Activated CD8-positive, alpha-beta T cell treated with anti-CD3 and anti-CD28 coated beads for 36 hours (primary cell): Measurements from ENCODE around the gene CASKIN1. TPM values are rescaled to one million over a fixed set of nuclear protein-coding genes. Genes with fewer than 3 reads are reported as not detected.

Experiments
- ATAC-seq: fragments of 200-7000 bp; cut with Tn5 transposase; one replicate; pipeline ENCODE4 v1.10.0; 2021; ENCODE audit warnings: mild to moderate bottlenecking, moderate library complexity
- CTCF ChIA-PET: fragments of 350-600 bp; sonication (Branson Sonifier 250); formaldehyde crosslinking; loops from one replicate; lab custom pipeline; 2021; ENCODE audit warnings: antibody characterized with exemption; lab: Charles Lee
- POLR2A ChIA-PET: fragments of 350-600 bp; sonication (Branson Sonifier 250); formaldehyde crosslinking; loops from one replicate; lab custom pipeline; 2021; ENCODE audit warnings: antibody characterized with exemption; lab: Charles Lee
- DNase-seq: peaks from one replicate; pipeline ENCODE4 v3.0.0-alpha.2; 2020
- H3K27ac Mint-ChIP-seq: one replicate; pipeline ENCODE4 v1.8.0; 2021; ENCODE audit warnings: mild to moderate bottlenecking, mixed read lengths
- H3K27me3 Mint-ChIP-seq: one replicate; pipeline ENCODE4 v1.8.0; 2021; ENCODE audit warnings: mixed read lengths
- H3K36me3 Mint-ChIP-seq: one replicate; pipeline ENCODE4 v1.8.0; 2021; ENCODE audit warnings: low read depth, mixed read lengths
- H3K4me1 Mint-ChIP-seq: one replicate; pipeline ENCODE4 v1.8.0; 2021; ENCODE audit warnings: low read depth, mixed read lengths
- H3K4me3 Mint-ChIP-seq: one replicate; pipeline ENCODE4 v1.8.0; 2021; ENCODE audit warnings: mild to moderate bottlenecking, moderate library complexity, mixed read lengths
- H3K9me3 Mint-ChIP-seq: one replicate; pipeline ENCODE4 v1.8.0; 2021; ENCODE audit warnings: mixed read lengths
- intact Hi-C: fragments of 100-400 bp; cut with micrococcal nuclease; formaldehyde crosslinking; loops from one replicate; pipeline ENCODE4 v1.10.0; 2022
- total RNA-seq, 2 experiments: library from RNA; stranded (reverse); gene quantifications; one replicate each; pipeline ENCODE4 v1.2.3, GENCODE V29; 2021
- TF ChIP-seq, protein P1 (sequence below): fragments of 200-600 bp; IDR thresholded peaks from one replicate; pipeline ENCODE4 v1.8.0; 2022; ENCODE audit warnings: antibody characterized with exemption, mild to moderate bottlenecking

CASKIN1 gene
- total RNA-seq, 2 experiments from 2014 or later = 4.4 to 7.2 TPM

DNA sequence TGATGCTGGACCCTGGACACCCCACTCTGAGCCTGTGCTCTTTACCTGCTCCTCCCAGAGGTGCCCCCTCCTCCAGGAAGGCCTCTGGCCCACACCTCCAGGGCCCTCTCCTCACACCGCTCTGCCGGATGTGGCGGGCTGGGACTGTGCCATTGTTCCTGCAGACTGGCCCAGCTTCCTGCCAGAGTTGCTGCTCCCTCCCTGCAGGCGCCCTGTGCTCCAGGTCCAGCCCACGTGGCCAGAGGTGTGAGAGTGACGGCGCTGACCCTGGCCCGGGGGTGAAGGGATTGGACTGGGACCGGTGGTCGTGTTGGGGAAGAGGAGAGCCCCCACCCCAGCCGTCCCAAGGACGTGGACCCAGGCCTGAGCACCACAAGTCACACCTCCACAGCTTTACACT lies 32.7 kb upstream of the CASKIN1 start:
- H3K4me3 Mint-ChIP-seq = no peak overlapping the region
- POLR2A ChIA-PET = interaction anchor here (1.6 to 1.8 kb wide), 2 partner anchors 34 to 74 kb away, joined by 4 read pairs; partner anchors contain the start of gene TRAF7
- CTCF ChIA-PET = no interaction called here
- H3K4me1 Mint-ChIP-seq = peaks cover 7% of the 10 kb centered on the region
- ATAC-seq = no peak
- no peaks in the 10 kb centered on the region for H3K27me3 Mint-ChIP-seq
- no peak for DNase-seq
- no peaks in the 10 kb centered on the region for H3K9me3 Mint-ChIP-seq
- peaks cover 21% of the 10 kb centered on the region for H3K36me3 Mint-ChIP-seq
- H3K27ac Mint-ChIP-seq = no peak overlapping the region
- TF ChIP-seq, protein P1, sequence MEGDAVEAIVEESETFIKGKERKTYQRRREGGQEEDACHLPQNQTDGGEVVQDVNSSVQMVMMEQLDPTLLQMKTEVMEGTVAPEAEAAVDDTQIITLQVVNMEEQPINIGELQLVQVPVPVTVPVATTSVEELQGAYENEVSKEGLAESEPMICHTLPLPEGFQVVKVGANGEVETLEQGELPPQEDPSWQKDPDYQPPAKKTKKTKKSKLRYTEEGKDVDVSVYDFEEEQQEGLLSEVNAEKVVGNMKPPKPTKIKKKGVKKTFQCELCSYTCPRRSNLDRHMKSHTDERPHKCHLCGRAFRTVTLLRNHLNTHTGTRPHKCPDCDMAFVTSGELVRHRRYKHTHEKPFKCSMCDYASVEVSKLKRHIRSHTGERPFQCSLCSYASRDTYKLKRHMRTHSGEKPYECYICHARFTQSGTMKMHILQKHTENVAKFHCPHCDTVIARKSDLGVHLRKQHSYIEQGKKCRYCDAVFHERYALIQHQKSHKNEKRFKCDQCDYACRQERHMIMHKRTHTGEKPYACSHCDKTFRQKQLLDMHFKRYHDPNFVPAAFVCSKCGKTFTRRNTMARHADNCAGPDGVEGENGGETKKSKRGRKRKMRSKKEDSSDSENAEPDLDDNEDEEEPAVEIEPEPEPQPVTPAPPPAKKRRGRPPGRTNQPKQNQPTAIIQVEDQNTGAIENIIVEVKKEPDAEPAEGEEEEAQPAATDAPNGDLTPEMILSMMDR = no peak
- intact Hi-C loops = no loop called here

DNA sequence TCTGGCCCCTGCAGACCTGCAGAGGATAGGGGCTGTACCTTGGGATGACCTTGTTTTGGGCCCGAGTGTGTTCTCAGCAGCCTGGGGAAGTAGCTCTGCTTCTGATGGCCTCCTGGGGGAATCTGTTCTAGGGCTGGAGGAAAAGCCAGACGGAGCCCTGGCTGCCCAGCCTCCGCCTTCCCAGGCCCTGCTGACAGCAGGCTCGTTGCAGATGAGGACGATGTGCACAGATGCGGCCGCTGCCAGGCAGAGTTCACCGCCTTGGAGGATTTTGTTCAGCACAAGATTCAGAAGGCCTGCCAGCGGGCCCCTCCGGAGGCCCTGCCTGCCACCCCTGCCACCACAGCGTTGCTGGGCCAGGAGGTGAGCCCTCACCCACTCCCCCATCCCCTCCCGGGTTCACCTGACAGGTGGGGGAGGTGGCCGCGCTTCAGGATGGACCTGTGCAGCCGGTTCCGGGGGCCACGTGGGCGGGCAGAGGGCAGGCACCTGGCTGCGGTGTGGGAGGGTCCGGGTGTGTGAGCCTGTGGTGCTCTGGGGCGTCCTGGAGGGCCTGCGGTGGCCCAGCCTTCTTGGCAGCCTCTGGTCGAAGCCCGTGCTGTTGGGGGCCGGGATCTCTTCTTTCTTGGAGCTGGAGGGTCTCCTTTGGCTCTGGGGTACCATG lies 31.9 kb upstream of the CASKIN1 start:
- ATAC-seq (no peak), DNase-seq (no peak)
- H3K27ac Mint-ChIP-seq = no peak overlapping the region
- H3K4me3 Mint-ChIP-seq = no peak overlapping the region
- CTCF ChIA-PET = no interaction called here
- peaks cover 7% of the 10 kb centered on the region for H3K4me1 Mint-ChIP-seq
- TF ChIP-seq, protein P1 = no peak
- peaks cover 18% of the 10 kb centered on the region for H3K36me3 Mint-ChIP-seq
- no peaks in the 10 kb centered on the region for H3K9me3 Mint-ChIP-seq
- POLR2A ChIA-PET = no interaction called here
- intact Hi-C loops = no loop called here
- no peaks in the 10 kb centered on the region for H3K27me3 Mint-ChIP-seq

DNA sequence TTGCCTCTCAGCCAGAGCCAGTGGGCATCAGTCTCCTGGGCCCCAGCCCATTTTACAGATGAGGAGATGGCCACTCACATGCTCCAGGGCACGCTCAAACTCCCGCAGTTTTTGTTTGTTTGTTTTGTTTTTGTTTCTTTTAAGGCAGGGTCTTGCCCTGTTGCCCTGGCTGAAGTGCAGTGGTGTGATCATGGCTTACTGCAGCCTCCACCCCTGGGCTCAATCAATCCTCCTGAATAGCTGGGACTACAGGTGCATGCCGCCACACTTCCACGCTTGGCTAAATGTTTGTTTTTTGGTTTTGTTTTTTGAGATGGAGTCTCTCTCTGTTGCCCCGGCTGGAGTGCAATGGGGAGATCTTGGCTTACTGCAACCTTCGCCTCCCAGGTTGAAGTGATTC lies 30.5 kb upstream of the CASKIN1 start:
- intact Hi-C loops = no loop called here
- H3K27me3 Mint-ChIP-seq = no peaks in the 10 kb centered on the region
- ATAC-seq (no peak), DNase-seq (no peak)
- H3K9me3 Mint-ChIP-seq = no peaks in the 10 kb centered on the region
- H3K27ac Mint-ChIP-seq = no peak overlapping the region
- TF ChIP-seq, protein P1 = no peak
- ChIA-PET CTCF (no interaction called here), POLR2A (interaction anchor here (0.6 to 1.7 kb wide), 6 partner anchors 9 to 79 kb away, joined by 3 to 9 read pairs (median 4); partner anchors contain the start of genes DNASE1L2 and ECI1)
- peaks cover 10% of the 10 kb centered on the region for H3K4me1 Mint-ChIP-seq
- H3K4me3 Mint-ChIP-seq = no peak overlapping the region
- H3K36me3 Mint-ChIP-seq = peaks cover 14% of the 10 kb centered on the region

DNA sequence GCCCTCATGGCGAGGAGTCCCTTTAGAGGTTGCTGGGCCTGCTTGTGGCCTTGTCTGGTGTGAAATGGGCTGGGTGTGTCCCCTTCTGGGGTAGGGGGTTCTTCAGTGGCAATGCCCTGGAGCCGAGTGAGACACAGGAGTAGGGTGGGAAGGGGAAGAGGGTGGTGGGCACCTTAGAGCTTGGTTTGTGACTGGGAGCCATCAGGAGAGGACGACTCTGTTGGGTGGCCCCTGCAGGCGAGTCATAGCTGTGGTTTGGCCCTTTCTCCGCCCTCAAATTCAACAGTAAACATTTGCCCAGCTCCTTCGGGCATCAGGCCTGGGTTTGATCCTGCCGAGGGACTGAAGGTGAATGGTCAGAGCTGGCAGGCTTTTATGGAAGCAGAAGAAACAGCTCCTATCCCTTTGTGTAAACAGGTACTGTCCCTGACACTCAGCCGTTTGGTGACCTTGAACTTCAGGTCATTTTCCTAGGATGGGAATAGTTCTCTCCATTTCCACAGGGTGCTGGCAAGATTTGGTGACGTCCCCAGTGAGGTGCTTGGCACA lies 29.9 kb upstream of the CASKIN1 start:
- peaks cover 12% of the 10 kb centered on the region for H3K36me3 Mint-ChIP-seq
- H3K27ac Mint-ChIP-seq = no peak overlapping the region
- no peaks in the 10 kb centered on the region for H3K27me3 Mint-ChIP-seq
- TF ChIP-seq, protein P1 = no peak
- CTCF ChIA-PET = interaction anchor here (0.8 to 2.7 kb wide), 2 partner anchors 26 to 31 kb away, joined by 4 to 9 read pairs; partner anchors contain the start of gene ECI1
- ATAC-seq (no peak), DNase-seq (no peak)
- H3K9me3 Mint-ChIP-seq = no peaks in the 10 kb centered on the region
- intact Hi-C loops = no loop called here
- no peak overlapping the region for H3K4me3 Mint-ChIP-seq
- H3K4me1 Mint-ChIP-seq = peaks cover 10% of the 10 kb centered on the region
- POLR2A ChIA-PET = interaction anchor here (0.8 to 4.0 kb wide), 6 partner anchors 10 to 71 kb away, joined by 3 to 19 read pairs (median 4); partner anchors contain the start of genes DNASE1L2, ECI1 and TRAF7
